MCF 10A (cell line): ENCODE data around the gene BTBD1. TPM values are rescaled to one million over a fixed set of nuclear protein-coding genes. Genes with fewer than 3 reads are reported as not detected.

ENCODE experiments used
- BruUV-seq: library from RNA; stranded (reverse); fragments of 400-500 nt; replicated peaks from 2 replicates; lab custom pipeline; 2021; lab: Mats Ljungman, UMichigan
- CTCF ChIA-PET: fragments of 300-600 bp; sonication (Branson Sonifier 250); formaldehyde crosslinking; extraction: SDS; loops from one replicate; lab custom pipeline; 2021; ENCODE audit warnings: antibody characterized with exemption, inconsistent platforms; lab: Yijun Ruan, JAX
- POLR2A ChIA-PET: fragments of 300-600, 350-650 bp; sonication (Branson Sonifier 250); formaldehyde crosslinking; extraction: SDS; loops from one replicate; lab custom pipeline; 2020; ENCODE audit warnings: antibody characterized with exemption, inconsistent platforms; lab: Yijun Ruan, JAX
- DNase-seq: peaks from one replicate; pipeline ENCODE4 v3.0.0-alpha.2; 2018; ENCODE audit not compliant: unreplicated experiment
- H3K27ac Mint-ChIP-seq: one replicate; pipeline ENCODE4 v1.8.0; 2022; ENCODE audit warnings: mild to moderate bottlenecking, low read depth, mixed read lengths; ENCODE audit not compliant: unreplicated experiment
- H3K27me3 Mint-ChIP-seq: one replicate; pipeline ENCODE4 v1.8.0; 2022; ENCODE audit warnings: mixed read lengths; ENCODE audit not compliant: insufficient read depth, unreplicated experiment
- H3K36me3 Mint-ChIP-seq: one replicate; pipeline ENCODE4 v1.8.0; 2022; ENCODE audit warnings: mild to moderate bottlenecking, moderate library complexity, mixed read lengths; ENCODE audit not compliant: insufficient read depth, unreplicated experiment
- H3K4me1 Mint-ChIP-seq: one replicate; pipeline ENCODE4 v1.8.0; 2022; ENCODE audit warnings: mixed read lengths; ENCODE audit not compliant: insufficient read depth, unreplicated experiment
- H3K4me3 Mint-ChIP-seq: one replicate; pipeline ENCODE4 v1.8.0; 2022; ENCODE audit warnings: mild to moderate bottlenecking, moderate library complexity, mixed read lengths; ENCODE audit not compliant: unreplicated experiment
- H3K9me3 Mint-ChIP-seq: one replicate; pipeline ENCODE4 v1.8.0; 2022; ENCODE audit warnings: mixed read lengths; ENCODE audit not compliant: unreplicated experiment
- intact Hi-C: fragments of 100-400 bp; cut with micrococcal nuclease; formaldehyde crosslinking; loops from 2 replicates; pipeline ENCODE4 v1.14.1; 2022
- total RNA-seq: library from RNA; stranded (reverse); gene quantifications from 2 replicates; pipeline ENCODE4 v1.2.3, GENCODE V29; 2022
- TF ChIP-seq, protein P1 (sequence below): fragments of 200-600 bp; IDR thresholded peaks from one replicate; pipeline ENCODE4 v1.8.0; 2022; ENCODE audit warnings: antibody characterized with exemption, mild to moderate bottlenecking; ENCODE audit not compliant: unreplicated experiment

Gene BTBD1
- total RNA-seq, 1 experiment from 2014 or later = 57.0 TPM

DNA sequence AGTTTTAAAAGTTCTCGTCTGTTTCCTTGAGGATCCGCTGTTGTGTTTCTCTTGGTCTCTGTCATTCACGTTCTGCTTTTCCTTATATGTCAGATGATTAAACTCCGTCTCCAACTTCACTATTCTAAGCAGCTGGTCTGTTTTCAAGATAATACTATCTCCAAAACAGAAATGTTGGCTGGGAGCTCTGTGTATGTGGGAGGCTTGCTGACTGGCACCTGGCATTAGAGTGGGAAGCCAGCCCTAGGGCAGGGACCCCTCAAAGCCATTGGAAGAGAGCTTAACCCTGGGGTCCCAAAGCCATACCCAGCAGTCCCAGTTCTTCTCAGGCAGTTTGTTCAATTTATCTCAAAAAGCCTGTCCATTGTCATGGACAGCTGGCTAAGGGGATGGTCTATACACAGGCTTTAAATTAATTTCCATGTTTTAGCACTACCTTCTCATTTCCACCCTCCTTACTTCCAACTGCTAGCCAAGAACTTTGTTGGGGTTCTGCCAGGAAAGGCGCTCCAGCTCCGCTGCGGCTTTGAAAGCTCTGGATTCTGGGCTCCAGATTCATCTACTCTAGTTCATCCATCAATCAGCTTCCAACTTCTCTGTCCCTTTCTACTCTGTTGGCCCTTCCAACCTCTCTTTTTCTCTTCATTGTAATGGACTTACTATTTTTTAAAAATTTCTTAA is 9.2 kb downstream of the BTBD1 start:
- H3K27me3 Mint-ChIP-seq = no peaks in the 10 kb centered on the region
- CTCF ChIA-PET = interaction anchor here (1.0 to 1.2 kb wide), 2 partner anchors 47 to 208 kb away, joined by 3 to 5 read pairs; no protein-coding TSS in a partner anchor
- intact Hi-C loops = no loop called here
- no peak for DNase-seq
- no peak overlapping the region for H3K27ac Mint-ChIP-seq
- TF ChIP-seq, protein P1, sequence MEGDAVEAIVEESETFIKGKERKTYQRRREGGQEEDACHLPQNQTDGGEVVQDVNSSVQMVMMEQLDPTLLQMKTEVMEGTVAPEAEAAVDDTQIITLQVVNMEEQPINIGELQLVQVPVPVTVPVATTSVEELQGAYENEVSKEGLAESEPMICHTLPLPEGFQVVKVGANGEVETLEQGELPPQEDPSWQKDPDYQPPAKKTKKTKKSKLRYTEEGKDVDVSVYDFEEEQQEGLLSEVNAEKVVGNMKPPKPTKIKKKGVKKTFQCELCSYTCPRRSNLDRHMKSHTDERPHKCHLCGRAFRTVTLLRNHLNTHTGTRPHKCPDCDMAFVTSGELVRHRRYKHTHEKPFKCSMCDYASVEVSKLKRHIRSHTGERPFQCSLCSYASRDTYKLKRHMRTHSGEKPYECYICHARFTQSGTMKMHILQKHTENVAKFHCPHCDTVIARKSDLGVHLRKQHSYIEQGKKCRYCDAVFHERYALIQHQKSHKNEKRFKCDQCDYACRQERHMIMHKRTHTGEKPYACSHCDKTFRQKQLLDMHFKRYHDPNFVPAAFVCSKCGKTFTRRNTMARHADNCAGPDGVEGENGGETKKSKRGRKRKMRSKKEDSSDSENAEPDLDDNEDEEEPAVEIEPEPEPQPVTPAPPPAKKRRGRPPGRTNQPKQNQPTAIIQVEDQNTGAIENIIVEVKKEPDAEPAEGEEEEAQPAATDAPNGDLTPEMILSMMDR = no peak
- no TSS peak for BruUV-seq
- POLR2A ChIA-PET = interaction anchor here (0.6 to 1.1 kb wide), 5 partner anchors 7 to 372 kb away, joined by 3 to 5 read pairs (median 5); partner anchors contain the start of gene BTBD1
- no peak overlapping the region for H3K4me3 Mint-ChIP-seq
- no peaks in the 10 kb centered on the region for H3K4me1 Mint-ChIP-seq
- H3K36me3 Mint-ChIP-seq = peaks cover 32% of the 10 kb centered on the region
- no peaks in the 10 kb centered on the region for H3K9me3 Mint-ChIP-seq

DNA sequence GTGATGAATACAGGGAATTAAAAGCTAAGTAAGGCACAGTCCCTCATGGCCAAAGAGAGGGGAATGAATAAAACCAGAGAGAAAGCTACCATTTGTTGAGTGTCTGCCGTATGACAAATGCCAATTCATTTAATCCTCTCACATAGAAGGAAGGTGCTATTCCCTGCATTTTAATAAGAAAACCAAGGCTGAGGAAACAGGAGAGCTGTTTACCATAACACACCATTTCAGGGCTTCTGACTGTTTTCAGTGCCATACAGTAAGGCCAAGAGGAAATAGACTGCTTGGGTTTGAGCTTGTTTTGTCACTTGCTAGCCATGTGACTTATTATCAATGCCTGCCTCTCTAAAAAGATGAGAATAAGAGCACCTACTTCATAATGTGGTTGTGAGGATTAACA is 10.1 kb downstream of the BTBD1 start:
- no TSS peak for BruUV-seq
- intact Hi-C loops = no loop called here
- Mint-ChIP-seq H3K4me1 (no peaks in the 10 kb centered on the region), H3K36me3 (peaks cover 35% of the 10 kb centered on the region), H3K27ac (peak overlapping the region; percentile 25), H3K9me3 (no peaks in the 10 kb centered on the region), H3K4me3 (no peak overlapping the region), H3K27me3 (no peaks in the 10 kb centered on the region)
- no peak for DNase-seq
- POLR2A ChIA-PET = interaction anchor here (0.6 to 1.1 kb wide), 6 partner anchors 8 to 371 kb away, joined by 3 to 5 read pairs (median 4); no protein-coding TSS in a partner anchor
- TF ChIP-seq, protein P1 = no peak
- CTCF ChIA-PET = interaction anchor here (0.6 to 1.2 kb wide), 2 partner anchors 24 to 46 kb away, joined by 4 to 5 read pairs; no protein-coding TSS in a partner anchor

DNA sequence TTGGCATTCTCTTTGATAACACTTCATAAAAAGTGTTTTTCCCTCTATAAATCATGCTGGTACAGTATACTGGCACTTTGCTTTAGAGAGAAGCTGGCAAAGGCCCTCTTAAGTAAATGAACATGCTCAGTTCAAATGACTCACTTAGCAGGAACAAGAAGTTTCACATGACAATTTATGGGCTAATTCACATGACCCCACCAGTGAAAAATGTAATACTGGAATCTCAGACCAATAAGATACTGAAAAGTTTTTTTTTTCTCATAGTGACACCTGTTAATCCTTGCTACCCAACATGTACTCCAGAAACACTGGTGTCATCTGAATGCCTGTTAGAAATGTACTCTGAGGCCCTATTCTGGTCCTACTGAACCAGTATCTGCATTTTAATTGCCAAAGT is 13.9 kb downstream of the BTBD1 start:
- intact Hi-C loops = no loop called here
- Mint-ChIP-seq H3K27me3 (no peaks in the 10 kb centered on the region), H3K4me3 (no peak overlapping the region), H3K4me1 (peaks cover under 1% of the 10 kb centered on the region), H3K9me3 (no peaks in the 10 kb centered on the region), H3K27ac (no peak overlapping the region), H3K36me3 (peaks cover 57% of the 10 kb centered on the region)
- CTCF ChIA-PET = interaction anchor here (0.6 to 0.9 kb wide), 2 partner anchors 53 to 387 kb away, joined by 3 to 4 read pairs; no protein-coding TSS in a partner anchor
- DNase-seq = peak; percentile 26
- TF ChIP-seq, protein P1 = no peak
- POLR2A ChIA-PET = interaction anchor here (0.7 to 1.1 kb wide), 2 partner anchors 14 to 103 kb away, joined by 4 to 5 read pairs; partner anchors contain the start of gene BTBD1
- BruUV-seq = no TSS peak

DNA sequence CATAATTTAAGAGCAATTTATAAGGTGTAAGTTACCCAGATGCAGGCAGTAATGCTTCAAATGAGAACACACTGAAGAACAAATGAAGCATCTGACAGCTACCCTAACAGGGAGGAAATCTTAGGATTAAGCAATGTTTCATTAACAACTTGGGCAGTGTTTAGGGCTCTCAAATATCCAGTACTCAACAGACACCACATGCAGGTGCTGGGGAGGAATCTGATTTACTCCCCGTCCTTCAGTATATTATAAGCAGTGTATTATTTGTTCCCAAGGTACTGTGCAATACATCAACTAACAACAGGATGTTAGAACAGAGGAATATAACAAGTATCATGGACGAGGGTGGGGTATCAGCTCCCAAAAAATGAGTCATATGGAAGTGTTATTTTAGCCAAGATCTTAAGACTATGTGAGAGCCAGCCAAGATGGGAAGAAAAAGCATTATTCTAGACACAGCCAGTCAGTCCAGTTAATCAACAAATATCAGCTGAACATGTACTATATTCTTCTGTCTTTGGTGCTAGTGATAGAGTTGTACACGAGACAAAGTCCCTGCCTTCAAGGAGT is 20.4 kb downstream of the BTBD1 start:
- intact Hi-C loops = no loop called here
- Mint-ChIP-seq H3K27me3 (no peaks in the 10 kb centered on the region), H3K36me3 (peaks cover 29% of the 10 kb centered on the region), H3K9me3 (no peaks in the 10 kb centered on the region), H3K4me3 (no peak overlapping the region), H3K27ac (peak overlapping the region; percentile 63), H3K4me1 (peaks cover 19% of the 10 kb centered on the region)
- TF ChIP-seq, protein P1 = no peak
- BruUV-seq = no TSS peak
- peak; percentile 47 for DNase-seq
- POLR2A ChIA-PET = interaction anchor here (0.7 to 1.1 kb wide), 3 partner anchors 10 to 35 kb away, joined by 3 to 5 read pairs (median 4); no protein-coding TSS in a partner anchor
- CTCF ChIA-PET = no interaction called here
